Caki2 (cell line): ENCODE results near the gene AGBL4. TPM values are rescaled to one million over a fixed set of nuclear protein-coding genes. Genes with fewer than 3 reads are reported as not detected.

Experiments
- DNase-seq: peaks from one replicate; pipeline ENCODE4 v3.0.0-alpha.2; 2015; ENCODE audit warnings: low read depth
- in situ Hi-C: cut with HindIII; loops from 2 replicates; pipeline ENCODE4 v1.10.0; 2016; ENCODE audit warnings: low sequenced_read_pairs, low pct_unique_long_range_greater_than_20kb, mixed read lengths
- total RNA-seq: library from RNA; depleted of rRNA; stranded (reverse); fragments of >200 nt; shearing (Covaris generic); gene quantifications from 2 replicates; pipeline ENCODE4 v1.2.3, GENCODE V29; 2014; ENCODE audit warnings: low replicate concordance

Gene AGBL4
- total RNA-seq, 1 experiment from 2014 or later = not detected

- in situ Hi-C loops = no loop called here
- DNase-seq = no peak
Measured at GRCh38 chr1:48718116-48718630, 1305.6 kb downstream of the AGBL4 start.

GRCh38 chr1:48717082-48717481 lies 1306.7 kb downstream of the AGBL4 start:
- DNase-seq = no peak
- in situ Hi-C loops = no loop called here

DNA sequence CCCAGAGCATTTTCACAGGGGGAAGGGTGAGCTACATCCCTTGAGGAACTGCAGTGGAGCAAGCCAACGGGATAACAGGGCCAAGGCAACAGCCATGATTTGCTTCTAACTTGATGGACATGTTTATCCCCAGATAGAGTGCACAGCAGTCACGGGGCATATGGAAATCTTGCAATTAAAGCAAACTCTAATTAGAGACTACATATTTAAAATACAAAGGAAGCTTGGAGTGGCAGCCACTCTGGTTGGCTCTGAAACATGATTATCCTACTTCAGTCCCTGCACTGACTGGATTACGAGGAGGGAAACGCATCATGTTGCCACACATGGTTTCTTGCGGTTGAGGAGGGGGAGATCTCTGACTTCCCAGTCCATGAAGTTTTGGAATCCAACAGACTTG lies 1307.8 kb downstream of the AGBL4 start:
- no peak for DNase-seq
- in situ Hi-C loops = no loop called here

DNA sequence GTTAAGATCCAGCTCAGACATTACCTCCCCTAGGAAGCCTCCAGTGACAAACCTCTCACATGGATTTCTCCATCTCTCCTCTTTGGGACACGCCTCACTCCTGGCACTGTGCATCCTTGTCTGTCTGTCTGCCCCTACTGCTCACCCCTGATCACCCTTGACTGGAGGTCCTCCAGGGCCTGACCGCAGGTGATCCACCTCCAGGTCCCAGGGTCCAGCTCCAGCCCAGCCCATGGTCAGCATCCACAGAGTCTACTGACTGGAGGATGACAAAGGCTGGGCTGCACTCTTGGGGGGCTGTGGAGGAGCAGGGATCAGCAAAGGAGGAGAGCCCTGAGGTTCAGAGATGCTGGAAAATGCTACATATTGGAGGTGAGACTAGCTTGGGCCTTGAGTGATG lies 1312.8 kb downstream of the AGBL4 start:
- no peak for DNase-seq
- in situ Hi-C loops = no loop called here

- no peak for DNase-seq
- in situ Hi-C loops = no loop called here
Measured at GRCh38 chr1:48710318-48710717, 1313.4 kb downstream of the AGBL4 start.

- in situ Hi-C loops = no loop called here
- DNase-seq = no peak
Measured at GRCh38 chr1:48704736-48705135, 1319.0 kb downstream of the AGBL4 start.

DNA sequence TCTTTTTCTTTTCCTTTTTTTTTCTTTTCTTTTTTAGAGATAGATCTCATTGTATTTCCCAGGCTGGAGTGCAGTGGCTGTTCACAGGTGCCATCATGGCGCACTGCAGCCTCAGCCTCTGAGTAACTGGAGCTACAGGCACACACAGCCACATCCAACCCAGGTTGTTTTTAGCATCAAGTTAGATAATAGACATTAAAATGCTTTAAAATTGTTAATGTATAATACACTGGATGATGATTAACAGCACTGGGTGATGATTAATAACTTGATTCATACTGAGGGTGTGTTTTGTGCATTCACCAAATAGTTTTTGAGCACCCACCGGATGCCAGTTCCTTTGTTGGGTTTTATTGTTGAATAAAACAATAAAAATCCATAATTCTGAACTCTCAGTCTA lies 1322.3 kb downstream of the AGBL4 start:
- peak; percentile 64 for DNase-seq
- in situ Hi-C loops = no loop called here

GRCh38 chr1:48697066-48697707 lies 1326.6 kb downstream of the AGBL4 start:
- DNase-seq = peak; percentile 33
- in situ Hi-C loops = no loop called here

DNA sequence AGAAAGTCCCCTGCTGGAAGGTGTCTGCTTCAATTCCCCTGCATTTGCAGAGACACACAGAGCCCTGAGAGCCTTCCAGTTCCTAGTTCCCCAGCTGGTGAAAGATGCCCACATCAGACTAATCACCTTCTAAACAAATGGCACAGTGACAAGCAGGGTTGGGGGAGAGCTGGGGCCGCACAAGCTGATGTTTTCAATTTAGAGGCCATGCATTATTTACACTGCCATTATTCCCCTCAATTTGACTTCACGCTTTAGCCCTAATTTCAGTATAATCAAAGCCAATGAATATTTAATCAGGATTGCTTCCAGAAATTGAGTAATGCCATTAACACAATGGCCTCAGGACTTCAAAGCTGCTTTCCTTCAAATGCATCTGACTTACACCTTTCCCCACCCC lies 1328.6 kb downstream of the AGBL4 start:
- in situ Hi-C loops = no loop called here
- DNase-seq = no peak

GRCh38 chr1:48693674-48694320 lies 1330.0 kb downstream of the AGBL4 start:
- in situ Hi-C loops = no loop called here
- no peak for DNase-seq

GRCh38 chr1:48693180-48693579 lies 1330.6 kb downstream of the AGBL4 start:
- in situ Hi-C loops = no loop called here
- no peak for DNase-seq

DNA sequence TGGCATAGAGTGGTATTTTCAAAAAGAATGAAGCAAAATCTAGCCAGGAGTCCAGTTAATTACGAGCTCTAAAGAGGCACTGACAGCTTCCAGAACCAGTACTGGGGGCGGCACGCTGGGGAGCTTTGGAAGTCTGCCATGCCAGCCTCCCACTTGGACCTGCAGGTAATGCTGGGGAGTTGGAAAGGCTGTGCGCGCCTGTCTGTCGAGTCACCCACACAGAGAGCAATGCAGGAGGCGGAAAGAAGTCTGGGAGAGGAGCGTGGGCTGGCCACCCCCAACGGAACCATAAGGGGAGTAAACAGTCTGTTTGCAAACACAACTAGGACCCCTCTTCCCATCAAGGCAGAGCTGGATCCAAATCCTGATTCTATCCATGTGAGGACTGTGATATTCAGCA lies 1331.5 kb downstream of the AGBL4 start:
- no peak for DNase-seq
- in situ Hi-C loops = no loop called here

- in situ Hi-C loops = no loop called here
- no peak for DNase-seq
Measured at GRCh38 chr1:48691429-48692001, 1332.2 kb downstream of the AGBL4 start.

DNA sequence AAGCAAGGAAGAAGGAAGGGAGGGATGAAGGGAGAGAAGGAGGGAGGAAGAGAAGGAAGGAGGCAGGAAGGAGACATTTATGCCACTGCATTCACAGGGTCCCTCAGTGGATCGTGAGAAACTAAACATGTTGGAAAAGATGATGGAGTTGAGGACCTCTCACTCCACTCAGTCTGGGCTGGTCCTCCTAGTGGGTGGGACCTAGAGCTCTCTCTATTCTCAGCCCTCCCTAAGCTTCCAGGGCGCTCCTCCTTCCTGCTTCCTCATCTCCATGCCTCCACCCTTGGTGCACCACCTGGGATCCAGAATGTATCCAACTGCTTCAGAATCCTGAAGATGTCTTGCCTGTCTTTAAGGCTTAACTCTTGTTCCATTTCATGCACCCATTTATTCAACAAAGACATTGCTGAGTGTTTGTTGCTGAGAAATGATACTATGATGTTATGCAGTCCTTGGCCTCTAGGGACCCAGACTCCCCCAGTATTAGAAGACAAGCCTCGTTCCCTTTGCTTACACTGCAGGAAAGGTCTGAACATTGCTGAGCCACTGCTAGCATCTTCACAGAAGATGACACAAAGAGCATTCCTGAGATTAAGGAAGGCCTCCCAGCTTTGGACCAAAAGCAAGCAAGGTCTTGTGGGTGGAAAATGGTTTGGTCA lies 1335.5 kb downstream of the AGBL4 start:
- no peak for DNase-seq
- in situ Hi-C loops = no loop called here

DNA sequence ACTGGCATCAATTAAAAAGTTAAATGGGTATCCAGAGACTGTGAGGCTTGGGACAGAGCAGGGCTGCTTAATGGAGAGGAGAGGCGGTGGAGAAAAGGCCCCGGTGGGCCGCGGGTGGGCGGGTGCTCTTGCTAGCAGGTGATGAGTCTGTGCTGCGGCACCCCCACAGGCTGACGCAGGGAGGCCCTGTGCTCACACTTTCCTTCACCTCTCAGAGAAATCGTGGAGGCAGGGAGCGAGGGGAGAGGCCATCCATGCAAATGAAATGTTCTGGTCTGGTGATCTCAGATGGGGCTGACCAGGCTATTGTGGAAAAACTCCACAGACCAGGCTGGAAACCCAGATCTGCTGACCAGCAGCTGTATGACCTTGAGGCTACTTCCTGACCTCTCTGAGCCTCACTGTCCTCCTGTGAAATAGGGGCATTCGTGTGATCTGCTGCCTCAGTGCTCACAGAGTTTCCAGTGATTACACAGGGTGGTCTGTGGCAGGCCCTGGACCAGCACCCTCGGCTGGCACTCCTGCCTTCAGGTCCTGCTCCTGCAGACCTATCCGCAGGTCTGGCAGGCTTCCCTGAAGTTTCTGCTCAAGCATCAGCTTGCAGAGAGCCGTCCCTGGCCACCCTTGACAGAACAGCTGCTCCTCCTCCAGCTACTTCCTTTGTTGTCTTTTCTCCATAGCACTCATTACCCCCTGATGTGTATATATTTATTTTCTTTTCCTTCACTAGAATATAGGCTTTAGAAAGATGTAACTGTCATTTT lies 1336.3 kb downstream of the AGBL4 start:
- in situ Hi-C loops = no loop called here
- peak; percentile 12 for DNase-seq

DNA sequence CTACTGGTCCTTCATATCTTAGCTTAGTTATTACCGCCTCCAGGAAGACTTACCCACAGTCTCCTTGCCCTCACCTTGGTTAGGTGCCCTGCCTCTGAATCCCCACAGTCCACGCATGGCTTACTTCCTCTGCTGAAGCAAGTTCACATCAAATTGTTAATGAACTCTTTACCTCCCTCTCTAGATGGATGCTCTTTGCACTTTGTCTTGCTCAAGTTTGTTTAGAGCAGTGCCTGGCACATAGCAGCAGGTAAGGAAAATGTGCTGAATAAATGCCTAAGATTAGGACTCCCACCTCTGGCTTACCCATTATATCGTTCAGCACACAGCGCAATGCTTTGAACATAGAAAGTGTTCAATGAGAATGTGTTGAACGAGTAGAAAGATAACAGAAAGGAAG lies 1337.6 kb downstream of the AGBL4 start:
- in situ Hi-C loops = no loop called here
- DNase-seq = no peak

DNA sequence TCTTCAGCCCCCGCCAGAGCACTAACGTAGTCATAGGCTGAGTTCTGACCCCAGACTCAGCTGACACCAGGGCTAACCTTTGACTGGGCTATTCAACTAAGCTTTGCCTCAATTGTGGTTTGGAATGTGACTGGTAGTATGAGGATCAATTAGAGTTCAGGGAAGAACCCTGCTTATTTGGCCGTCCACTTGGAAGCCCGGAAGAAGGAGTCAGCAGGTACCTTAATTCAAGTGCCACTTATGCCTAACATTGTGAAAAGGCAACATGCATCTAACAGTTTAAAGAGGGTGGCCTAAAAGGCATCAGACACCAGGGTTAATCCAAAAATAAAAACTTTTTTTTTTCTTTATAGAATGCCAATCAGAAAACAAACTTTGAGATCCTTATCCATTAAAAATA lies 1339.4 kb downstream of the AGBL4 start:
- in situ Hi-C loops = no loop called here
- no peak for DNase-seq

DNA sequence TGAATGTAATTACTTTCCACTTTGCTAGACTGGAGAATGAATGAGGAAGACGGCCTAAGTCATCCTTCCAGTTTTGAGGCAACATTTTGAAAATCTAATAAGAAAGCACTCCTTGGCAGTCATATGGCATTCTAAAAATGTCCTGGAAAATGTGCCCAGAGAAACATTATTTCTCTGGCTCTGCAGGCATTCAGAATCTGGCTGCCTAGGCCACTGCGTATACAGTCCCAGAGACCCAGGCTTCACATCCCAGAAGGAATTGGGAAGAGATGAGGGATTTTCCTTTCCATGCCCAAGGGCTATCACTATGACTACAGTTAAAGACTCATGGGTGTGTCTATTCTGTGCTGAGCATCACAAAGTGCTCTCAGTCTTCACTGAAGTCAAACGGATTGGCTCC lies 1339.9 kb downstream of the AGBL4 start:
- DNase-seq = no peak
- in situ Hi-C loops = no loop called here
